Parathyroid adenoma (tissue), 2 donors: ENCODE measurements around the gene PML.
A peak's percentile ranks its signal among the peaks of the same experiment; 100 is the strongest.

Source experiments
- H2AFZ ChIP-seq: fragments of 300-600 bp; sonication (generic); one replicate; pipeline ENCODE4 v1.7.0; 2017; ENCODE audit warnings: antibody characterized with exemption, mild to moderate bottlenecking
- H3K27ac ChIP-seq: fragments of 300-600 bp; sonication (generic); one replicate; pipeline ENCODE4 v1.7.0; 2017
- H3K27me3 ChIP-seq: fragments of 300-600 bp; sonication (generic); one replicate; pipeline ENCODE4 v1.7.0; 2017; ENCODE audit warnings: low read length; ENCODE audit not compliant: control insufficient read depth, insufficient read depth
- H3K36me3 ChIP-seq: fragments of 300-600 bp; sonication (generic); one replicate; pipeline ENCODE4 v1.7.0; 2017; ENCODE audit warnings: low read length; ENCODE audit not compliant: control insufficient read depth, insufficient read depth
- H3K4me1 ChIP-seq: fragments of 300-600 bp; sonication (generic); one replicate; pipeline ENCODE4 v1.7.0; 2017; ENCODE audit warnings: control low read depth
- H3K4me2 ChIP-seq: fragments of 300-600 bp; sonication (generic); one replicate; pipeline ENCODE4 v1.7.0; 2017; ENCODE audit warnings: low read length
- H3K4me3 ChIP-seq: fragments of 300-600 bp; sonication (generic); one replicate; pipeline ENCODE4 v1.7.0; 2017; ENCODE audit warnings: low read depth, low read length
- H3K79me2 ChIP-seq: fragments of 300-600 bp; sonication (generic); one replicate; pipeline ENCODE4 v1.7.0; 2017; ENCODE audit warnings: control low read depth
- H3K9ac ChIP-seq: fragments of 300-600 bp; sonication (generic); one replicate; pipeline ENCODE4 v1.7.0; 2017; ENCODE audit warnings: mild to moderate bottlenecking
- H3K9me3 ChIP-seq: fragments of 300-600 bp; sonication (generic); one replicate; pipeline ENCODE4 v1.7.0; 2017; ENCODE audit warnings: low read length; ENCODE audit not compliant: control insufficient read depth
- CTCF ChIP-seq: fragments of 300-600 bp; sonication (generic); IDR thresholded peaks from one replicate; pipeline ENCODE4 v1.7.0; 2017; ENCODE audit warnings: antibody characterized with exemption, mild to moderate bottlenecking
- donor health status: primary hyperparathyroidism.

Gene PML

GRCh38 chr15:73950831-73951561 lies 43.5 kb upstream of the PML start:
- no peak overlapping the region for H3K4me2 ChIP-seq
- no peak overlapping the region for H3K9ac ChIP-seq
- peak overlapping the region; percentile 78 for H3K27ac ChIP-seq
- H2AFZ ChIP-seq, result peak overlapping the region; percentile 56
- no peak overlapping the region for H3K4me3 ChIP-seq
- H3K4me1 ChIP-seq, result no peaks in the 10 kb centered on the region
- H3K36me3 ChIP-seq, result no peaks in the 10 kb centered on the region
- TF ChIP-seq CTCF, result peak; percentile 71
- H3K27me3 ChIP-seq, result no peaks in the 10 kb centered on the region
- H3K9me3 ChIP-seq, result no peaks in the 10 kb centered on the region
- H3K79me2 ChIP-seq, result no peaks in the 10 kb centered on the region

GRCh38 chr15:73951601-73952000 lies 42.9 kb upstream of the PML start:
- Histone ChIP-seq H3K79me2 (no peaks in the 10 kb centered on the region), H3K9ac (no peak overlapping the region), H3K9me3 (no peaks in the 10 kb centered on the region), H3K4me3 (no peak overlapping the region), H3K27me3 (no peaks in the 10 kb centered on the region), H3K4me2 (no peak overlapping the region), H3K36me3 (no peaks in the 10 kb centered on the region), H3K27ac (peak overlapping the region; percentile 78), H2AFZ (peak overlapping the region; percentile 56), H3K4me1 (no peaks in the 10 kb centered on the region)
- no peak for TF ChIP-seq CTCF

- peak overlapping the region; percentile 78 for H3K27ac ChIP-seq
- no peaks in the 10 kb centered on the region for H3K36me3 ChIP-seq
- H3K4me2 ChIP-seq, result no peak overlapping the region
- no peak overlapping the region for H3K4me3 ChIP-seq
- TF ChIP-seq CTCF, result no peak
- H3K27me3 ChIP-seq, result no peaks in the 10 kb centered on the region
- no peaks in the 10 kb centered on the region for H3K79me2 ChIP-seq
- H2AFZ ChIP-seq, result no peak overlapping the region
- no peaks in the 10 kb centered on the region for H3K4me1 ChIP-seq
- H3K9me3 ChIP-seq, result no peaks in the 10 kb centered on the region
- no peak overlapping the region for H3K9ac ChIP-seq
Measured at GRCh38 chr15:73952171-73952912, 42.2 kb upstream of the PML start.

- H2AFZ ChIP-seq, result no peak overlapping the region
- H3K79me2 ChIP-seq, result no peaks in the 10 kb centered on the region
- H3K4me2 ChIP-seq, result no peak overlapping the region
- H3K9me3 ChIP-seq, result no peaks in the 10 kb centered on the region
- no peaks in the 10 kb centered on the region for H3K27me3 ChIP-seq
- H3K9ac ChIP-seq, result no peak overlapping the region
- no peak overlapping the region for H3K27ac ChIP-seq
- H3K4me1 ChIP-seq, result no peaks in the 10 kb centered on the region
- no peak overlapping the region for H3K4me3 ChIP-seq
- no peak for TF ChIP-seq CTCF
- H3K36me3 ChIP-seq, result no peaks in the 10 kb centered on the region
Measured at GRCh38 chr15:73952913-73953750, 41.4 kb upstream of the PML start.
